Parietal lobe (tissue), 2 donors: ENCODE measurements around the gene POLR1H. TPM values are rescaled to one million over a fixed set of nuclear protein-coding genes. Genes with fewer than 3 reads are reported as not detected.

Source experiments
- small RNA-seq: library from RNA; depleted of rRNA; stranded (forward); fragments of <200 nt; gene quantifications from one replicate; pipeline ENCODE3, GENCODE V24; 2014; ENCODE audit warnings: low replicate concordance
- total RNA-seq: library from RNA; depleted of rRNA; stranded (reverse); fragments of >200 nt; gene quantifications from one replicate; pipeline ENCODE4 v1.2.3, GENCODE V29; 2014

The POLR1H gene, protein sequence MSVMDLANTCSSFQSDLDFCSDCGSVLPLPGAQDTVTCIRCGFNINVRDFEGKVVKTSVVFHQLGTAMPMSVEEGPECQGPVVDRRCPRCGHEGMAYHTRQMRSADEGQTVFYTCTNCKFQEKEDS
- total RNA-seq, result 13.5 TPM

DNA sequence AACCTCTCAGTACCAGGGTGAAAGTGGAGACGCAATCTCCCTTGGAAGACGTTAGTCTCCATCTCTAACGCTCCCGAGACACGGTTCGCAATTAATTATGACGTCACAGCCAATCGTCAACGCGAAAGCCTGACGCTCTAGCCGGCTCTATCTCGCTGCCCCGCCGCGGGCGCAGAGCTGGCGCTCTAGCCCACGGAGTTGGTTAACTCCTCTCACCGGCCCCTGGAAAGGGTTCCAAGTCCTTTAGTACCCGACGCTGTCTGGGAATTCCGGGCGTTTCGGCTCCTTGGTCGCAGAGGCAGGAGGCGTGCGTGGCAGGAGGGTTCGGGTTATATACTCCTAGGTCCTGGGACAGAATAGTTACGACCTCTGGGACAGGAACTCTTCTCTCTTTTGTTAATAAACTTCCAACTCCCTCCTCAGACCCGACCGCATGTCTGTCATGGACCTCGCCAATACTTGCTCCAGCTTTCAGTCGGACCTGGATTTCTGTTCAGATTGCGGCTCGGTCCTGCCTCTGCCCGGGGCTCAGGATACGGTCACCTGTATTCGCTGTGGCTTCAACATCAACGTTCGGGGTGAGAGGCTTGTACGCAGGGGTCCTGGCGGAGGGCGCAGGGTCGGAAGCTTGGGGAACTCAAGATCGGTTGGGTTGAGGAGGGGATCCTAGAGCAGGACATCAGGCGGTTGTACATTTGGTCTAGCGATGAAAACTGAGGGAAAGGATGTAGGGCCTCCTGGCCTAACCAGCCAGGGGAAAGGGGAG is at the start of gene POLR1H:
Gene POLR1H (plus strand): TSS at position 174 of the 766 bp plus-strand sequence. CDS start 260 bp downstream, at position 434.

DNA sequence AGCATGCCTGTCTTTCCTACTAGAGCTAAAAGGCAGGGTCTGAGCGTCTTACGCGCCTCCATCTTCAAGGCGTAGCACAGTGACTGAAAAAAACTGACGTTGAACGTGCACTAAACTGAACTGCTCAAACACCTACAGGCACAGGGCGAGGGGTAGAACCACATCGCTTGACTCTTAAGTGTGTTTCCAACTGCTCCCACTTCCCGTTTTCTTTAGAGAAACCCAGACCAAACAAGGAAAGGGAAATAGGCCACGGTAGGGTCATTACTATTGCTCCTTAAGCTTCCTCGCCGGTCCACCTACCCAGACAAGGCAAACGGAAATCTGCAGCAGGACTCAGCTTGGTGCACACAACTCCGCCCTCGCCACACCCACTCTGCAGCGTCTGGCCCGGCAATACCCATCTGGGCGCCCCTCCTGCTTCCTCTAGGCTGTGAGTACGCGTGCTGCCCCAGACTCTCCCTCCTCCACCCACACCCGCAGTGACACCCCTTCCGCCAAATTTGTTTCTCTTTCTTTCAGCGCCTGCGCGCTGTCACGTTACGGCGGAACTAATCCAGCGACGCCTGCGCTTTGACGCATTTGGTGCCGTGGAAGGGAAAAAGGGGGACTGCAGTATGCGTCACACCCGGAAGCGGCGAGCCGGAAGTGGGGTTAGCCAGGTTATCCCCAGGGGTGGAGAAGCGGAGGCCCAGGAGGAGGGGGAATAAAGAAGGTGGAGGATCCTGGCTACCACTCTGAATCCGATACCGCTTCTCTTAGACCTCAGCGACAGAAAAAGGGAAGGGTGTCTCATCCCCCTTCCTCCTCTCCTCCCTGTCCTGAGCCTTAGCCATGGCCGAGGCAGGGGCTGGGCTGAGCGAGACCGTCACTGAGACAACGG is 5.8 kb downstream of the POLR1H start, which contains the start of gene PPP1R11:
Gene PPP1R11 (plus strand): TSS at position 622 of the 883 bp plus-strand sequence. CDS start 213 bp downstream, at position 835.

GRCh38 chr6:30075094-30075789 is 14.2 kb downstream of the POLR1H start, which contains the start of gene RNF39:
Gene RNF39 (minus strand): TSS chr6:30075769. CDS start chr6:30075585, 184 bp downstream.

DNA sequence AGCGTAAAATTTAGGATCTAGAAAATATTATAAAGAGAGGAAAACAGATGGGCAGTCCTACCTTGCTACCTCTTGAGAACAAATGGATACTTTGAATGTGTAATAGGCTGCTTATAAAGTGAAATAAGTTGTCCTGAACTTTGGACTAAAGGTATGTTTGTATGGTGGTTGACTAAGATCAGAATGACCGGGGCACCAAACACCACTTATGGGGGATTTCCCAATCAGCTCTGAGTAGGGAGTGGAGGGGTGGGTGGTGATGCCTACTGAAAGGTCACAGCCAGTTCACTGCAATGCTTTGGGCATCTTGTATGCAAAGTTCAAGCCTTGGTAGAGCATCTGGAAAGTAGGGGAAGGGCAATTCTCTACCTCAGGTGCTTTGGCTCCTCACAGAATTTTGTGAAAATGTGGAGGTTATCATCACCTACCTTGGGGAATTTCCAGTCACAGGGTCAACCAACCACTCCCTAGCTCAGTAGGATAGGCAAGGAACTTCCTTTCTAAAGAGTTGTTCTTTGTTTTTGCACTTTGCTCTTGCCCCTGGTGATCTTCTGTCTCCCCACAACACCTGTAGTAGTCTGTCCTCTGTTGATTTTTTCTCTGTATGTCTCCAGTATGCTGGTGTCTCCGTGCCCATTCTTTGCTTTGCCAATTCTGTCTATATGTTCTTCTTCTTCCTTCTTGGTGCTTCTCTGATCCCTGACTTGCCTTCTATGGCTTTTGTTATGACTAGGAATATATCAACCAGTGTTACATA is 52.1 kb downstream of the POLR1H start, which contains the start of gene TRIM31:
Gene TRIM31 (minus strand): TSS at position 88 of the 757 bp plus-strand sequence. CDS start 285 bp downstream, outside the sequence.

Small RNA genes within 50 kb of the gene (small RNA-seq; reads per million reads assigned to genes)
- gene RF02218, result not detected
- not detected for gene RF02219
- not detected for gene RF02220

Other genes starting within 250 kb of the POLR1H start
- not detected for gene HLA-G, start 233.4 kb upstream of the POLR1H start, total RNA-seq
- 48.5 TPM for gene HLA-A, start 118.7 kb upstream of the POLR1H start, total RNA-seq
- 25.4 TPM for gene PPP1R11, start 5.9 kb downstream of the POLR1H start, total RNA-seq
- not detected for gene RNF39, start 14.5 kb downstream of the POLR1H start, total RNA-seq
- gene TRIM31, start 51.8 kb downstream of the POLR1H start, total RNA-seq, result not detected
- gene TRIM40, start 74.9 kb downstream of the POLR1H start, total RNA-seq, result not detected
- 0.31 TPM for gene TRIM10, start 99.9 kb downstream of the POLR1H start, total RNA-seq
- gene TRIM15, start 102.3 kb downstream of the POLR1H start, total RNA-seq, result not detected
- gene TRIM26, start 152.1 kb downstream of the POLR1H start, total RNA-seq, result 16.3 TPM